Left lung (tissue), 10 donors: ENCODE results near the gene MAP1LC3C. TPM values are rescaled to one million over a fixed set of nuclear protein-coding genes. Genes with fewer than 3 reads are reported as not detected.

Experiments used
- ATAC-seq: fragments of 200-7000 bp; cut with Tn5 transposase; one replicate; pipeline ENCODE4 v1.9.1; 2020; ENCODE audit warnings: moderate library complexity
- DNase-seq, 4 donors: peaks; one replicate each; pipeline ENCODE4 v3.0.0-alpha.2; 2013 to 2020
- H3K27ac ChIP-seq, 2 donors: fragments of 200-600 bp; sonication (generic) in 1 of 2; one replicate each; pipeline versions ENCODE4 v1.5.0 to v1.8.0; 2020 to 2021
- H3K27me3 ChIP-seq, 2 donors: fragments of 200-600 bp; sonication (generic) in 1 of 2; one replicate each; pipeline versions ENCODE4 v1.5.0 to v1.8.0; 2020 to 2021
- H3K36me3 ChIP-seq, 2 donors: fragments of 200-600 bp; sonication (generic) in 1 of 2; one replicate each; pipeline versions ENCODE4 v1.5.0 to v1.8.0; 2020 to 2021
- H3K4me1 ChIP-seq, 2 donors: fragments of 200-600 bp; one replicate each; pipeline ENCODE4 v1.8.0; 2021
- H3K4me3 ChIP-seq, 2 donors: fragments of 200-600 bp; sonication (generic) in 1 of 2; one replicate each; pipeline versions ENCODE4 v1.5.0 to v1.8.0; 2020 to 2021; ENCODE audit warnings: mild to moderate bottlenecking in 1 of 2
- H3K9me3 ChIP-seq, 2 donors: fragments of 200-600 bp; sonication (generic) in 1 of 2; one replicate each; pipeline versions ENCODE4 v1.5.0 to v1.8.0; 2020 to 2021
- intact Hi-C, 2 donors: fragments of 100-400 bp; cut with DNase I; formaldehyde crosslinking; loops; one replicate each; pipeline versions ENCODE4 v1.11.2 to v1.14.2; 2022
- polyA plus RNA-seq, 6 donors: library from polyadenylated mRNA; unstranded; fragments of 120-200 nt; gene quantifications; one replicate each; pipeline ENCODE4 v1.2.1, GENCODE V29; 2013; ENCODE audit not compliant: insufficient read length in 6 of 6
- total RNA-seq, 2 donors: library from RNA; stranded (reverse); fragmentation: NEBNext Ultra II Directional; extraction: Animal tissue kit (Norgen Biotek cat#: 25700); gene quantifications; one replicate each; pipeline ENCODE4 v1.2.1, GENCODE V29; 2021
- TF ChIP-seq, protein P1 (sequence below), 2 donors: fragments of 200-600 bp; sonication (generic) in 1 of 2; IDR thresholded peaks; one replicate each; pipeline versions ENCODE4 v1.5.0 to v1.8.0; 2021; ENCODE audit warnings: antibody characterized with exemption in 2 of 2
- donor health status: DM: no; HTN: yes; CAD: no.
- donor health status: DM: no; HTN: no; CAD: no.

Gene MAP1LC3C
- total and polyA plus RNA-seq, 8 donors: 0.77 to 1.6 (median 1.1) TPM

DNA sequence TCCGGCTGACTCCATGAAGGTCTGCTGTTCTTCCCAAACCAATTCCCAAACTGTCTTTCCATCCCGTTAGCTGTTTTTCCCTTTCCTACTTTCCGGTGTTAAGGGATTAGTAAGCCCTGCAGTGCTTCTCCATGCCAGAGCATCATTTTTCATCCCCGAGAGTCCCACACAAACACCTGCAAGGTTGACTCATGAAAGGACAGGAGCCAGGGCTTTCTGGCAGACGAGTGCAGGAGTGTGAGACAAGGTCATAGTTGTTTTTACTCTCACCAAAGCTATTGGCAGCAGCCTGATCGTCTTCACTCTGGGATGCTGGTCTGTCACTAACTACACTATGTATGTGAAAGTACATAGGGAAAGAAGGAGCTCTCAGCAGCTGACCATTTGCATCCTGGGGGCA lies 51.5 kb downstream of the MAP1LC3C start:
- Histone ChIP-seq H3K9me3 (no peaks in the 10 kb centered on the region), H3K36me3 (no peaks in the 10 kb centered on the region), H3K27me3 (no peaks in the 10 kb centered on the region), H3K4me3 (no peak overlapping the region), H3K4me1 (no peaks in the 10 kb centered on the region), H3K27ac (no peak overlapping the region)
- intact Hi-C loops: no loop called here
- TF ChIP-seq, protein P1, sequence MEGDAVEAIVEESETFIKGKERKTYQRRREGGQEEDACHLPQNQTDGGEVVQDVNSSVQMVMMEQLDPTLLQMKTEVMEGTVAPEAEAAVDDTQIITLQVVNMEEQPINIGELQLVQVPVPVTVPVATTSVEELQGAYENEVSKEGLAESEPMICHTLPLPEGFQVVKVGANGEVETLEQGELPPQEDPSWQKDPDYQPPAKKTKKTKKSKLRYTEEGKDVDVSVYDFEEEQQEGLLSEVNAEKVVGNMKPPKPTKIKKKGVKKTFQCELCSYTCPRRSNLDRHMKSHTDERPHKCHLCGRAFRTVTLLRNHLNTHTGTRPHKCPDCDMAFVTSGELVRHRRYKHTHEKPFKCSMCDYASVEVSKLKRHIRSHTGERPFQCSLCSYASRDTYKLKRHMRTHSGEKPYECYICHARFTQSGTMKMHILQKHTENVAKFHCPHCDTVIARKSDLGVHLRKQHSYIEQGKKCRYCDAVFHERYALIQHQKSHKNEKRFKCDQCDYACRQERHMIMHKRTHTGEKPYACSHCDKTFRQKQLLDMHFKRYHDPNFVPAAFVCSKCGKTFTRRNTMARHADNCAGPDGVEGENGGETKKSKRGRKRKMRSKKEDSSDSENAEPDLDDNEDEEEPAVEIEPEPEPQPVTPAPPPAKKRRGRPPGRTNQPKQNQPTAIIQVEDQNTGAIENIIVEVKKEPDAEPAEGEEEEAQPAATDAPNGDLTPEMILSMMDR (IDR thresholded peaks at IDR 0.05): no peak
- no peak for ATAC-seq
- DNase-seq: no peak

Other genes starting within 250 kb of the MAP1LC3C start
- gene EXO1, start 150.9 kb downstream of the MAP1LC3C start, total RNA-seq: 1 to 10 TPM; 4.0 to 5.6 TPM
- gene EXO1, start 150.9 kb downstream of the MAP1LC3C start, polyA plus RNA-seq: 10 to 100 TPM in 4 of 6 donors, 1 to 10 TPM in 2; 9.2 to 16.2 (median 13.4) TPM
- gene BECN2, start 41.3 kb downstream of the MAP1LC3C start, total RNA-seq: not detected
- not detected for gene BECN2, start 41.3 kb downstream of the MAP1LC3C start, polyA plus RNA-seq